ENCODE measurements around the gene ASTN2.

ASTN2 gene

GRCh38 chr9:116494815-116495634, 919.8 kb downstream of the ASTN2 start:
- ATAC-seq: no peak

- no peak for ATAC-seq
Observed at GRCh38 chr9:116493183-116493860, 921.5 kb downstream of the ASTN2 start.

- no peak for ATAC-seq
Observed at GRCh38 chr9:116491659-116492058, 923.2 kb downstream of the ASTN2 start.

- ATAC-seq: no peak
Observed at GRCh38 chr9:116491219-116491618, 923.6 kb downstream of the ASTN2 start.

- no peak for ATAC-seq
Observed at GRCh38 chr9:116490321-116490720, 924.5 kb downstream of the ASTN2 start.

GRCh38 chr9:116488373-116488772, 926.5 kb downstream of the ASTN2 start:
- ATAC-seq: no peak

GRCh38 chr9:116484492-116485061, 930.3 kb downstream of the ASTN2 start:
- no peak for ATAC-seq

GRCh38 chr9:116483622-116484491, 931.0 kb downstream of the ASTN2 start:
- ATAC-seq: no peak

GRCh38 chr9:116482740-116483139, 932.1 kb downstream of the ASTN2 start:
- no peak for ATAC-seq

- no peak for ATAC-seq
Observed at GRCh38 chr9:116480700-116481099, 934.2 kb downstream of the ASTN2 start.

GRCh38 chr9:116479967-116480366, 934.9 kb downstream of the ASTN2 start:
- no peak for ATAC-seq

- ATAC-seq: no peak
Observed at GRCh38 chr9:116479056-116479544, 935.8 kb downstream of the ASTN2 start.

GRCh38 chr9:116477584-116478141, 937.2 kb downstream of the ASTN2 start:
- no peak for ATAC-seq

GRCh38 chr9:116476935-116477381, 937.9 kb downstream of the ASTN2 start:
- ATAC-seq: no peak

GRCh38 chr9:116476002-116476401, 938.9 kb downstream of the ASTN2 start:
- no peak for ATAC-seq

- ATAC-seq: no peak
Observed at GRCh38 chr9:116475201-116475600, 939.7 kb downstream of the ASTN2 start.

- ATAC-seq: no peak
Observed at GRCh38 chr9:116471944-116472506, 942.8 kb downstream of the ASTN2 start.

GRCh38 chr9:116471093-116471906, 943.6 kb downstream of the ASTN2 start:
- ATAC-seq: no peak

GRCh38 chr9:116468793-116469527, 945.9 kb downstream of the ASTN2 start:
- no peak for ATAC-seq

GRCh38 chr9:116468369-116468768, 946.5 kb downstream of the ASTN2 start:
- no peak for ATAC-seq

Measured in activated CD4-positive, CD25-positive, alpha-beta regulatory T cell treated with anti-CD3 and anti-CD28 coated beads, Interleukin-2, amount 50 U/mL, for 24 hours (primary cell).